Activated effector memory CD4-positive, alpha-beta T cell treated with anti-CD3 and anti-CD28 coated beads, Interleukin-2, amount 50 U/mL, for 16 hours (primary cell): Measurements from ENCODE around the gene AGTR2.
"Not testable (repeated sequence)": the region's sequence is repeated elsewhere in the genome, so short reads cannot be mapped to it uniquely, and the experiment has no call there.

Source experiments
- DNase-seq: peaks from one replicate; pipeline ENCODE4 v3.0.0-alpha.2; 2020

AGTR2 gene, protein sequence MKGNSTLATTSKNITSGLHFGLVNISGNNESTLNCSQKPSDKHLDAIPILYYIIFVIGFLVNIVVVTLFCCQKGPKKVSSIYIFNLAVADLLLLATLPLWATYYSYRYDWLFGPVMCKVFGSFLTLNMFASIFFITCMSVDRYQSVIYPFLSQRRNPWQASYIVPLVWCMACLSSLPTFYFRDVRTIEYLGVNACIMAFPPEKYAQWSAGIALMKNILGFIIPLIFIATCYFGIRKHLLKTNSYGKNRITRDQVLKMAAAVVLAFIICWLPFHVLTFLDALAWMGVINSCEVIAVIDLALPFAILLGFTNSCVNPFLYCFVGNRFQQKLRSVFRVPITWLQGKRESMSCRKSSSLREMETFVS

DNA sequence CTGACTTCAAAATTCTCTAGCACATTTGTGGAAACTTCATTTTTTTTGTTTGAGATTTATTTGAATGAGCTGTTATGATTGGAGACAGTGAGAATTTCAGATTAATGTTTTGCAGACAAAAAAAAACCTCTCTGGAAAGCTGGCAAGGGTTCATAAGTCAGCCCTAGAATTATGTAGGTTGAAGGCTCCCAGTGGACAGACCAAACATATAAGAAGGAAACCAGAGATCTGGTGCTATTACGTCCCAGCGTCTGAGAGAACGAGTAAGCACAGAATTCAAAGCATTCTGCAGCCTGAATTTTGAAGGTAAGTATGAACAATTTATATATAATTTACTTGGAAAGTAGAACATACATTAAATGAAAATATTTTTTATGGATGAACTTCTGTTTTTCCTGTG, at the start of gene AGTR2:
Gene AGTR2 (plus strand): TSS at position 234 of the 400 bp plus-strand sequence. CDS start 1,537 bp downstream, outside the sequence.
- DNase-seq, result no peak

DNA sequence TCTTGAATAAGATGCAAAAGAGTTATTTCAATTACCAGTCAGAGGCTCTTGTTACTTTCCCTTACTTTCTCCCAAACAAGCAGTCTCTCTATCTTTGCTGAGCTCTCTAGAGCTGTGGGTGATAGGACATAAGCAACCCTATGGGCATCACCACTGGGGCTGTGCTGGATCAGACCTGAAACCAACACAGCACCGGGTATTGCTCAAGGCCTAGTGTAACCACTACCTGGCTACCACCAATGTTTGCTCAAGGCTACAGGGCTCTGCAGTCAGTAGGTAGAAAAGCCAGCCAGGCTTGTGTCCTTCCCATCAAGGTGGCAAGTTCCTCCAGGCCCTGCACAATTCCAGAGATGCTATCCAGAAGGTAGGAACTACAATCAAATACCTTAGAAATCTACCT, 35.3 kb upstream of the AGTR2 start:
- DNase-seq, result no peak

DNA sequence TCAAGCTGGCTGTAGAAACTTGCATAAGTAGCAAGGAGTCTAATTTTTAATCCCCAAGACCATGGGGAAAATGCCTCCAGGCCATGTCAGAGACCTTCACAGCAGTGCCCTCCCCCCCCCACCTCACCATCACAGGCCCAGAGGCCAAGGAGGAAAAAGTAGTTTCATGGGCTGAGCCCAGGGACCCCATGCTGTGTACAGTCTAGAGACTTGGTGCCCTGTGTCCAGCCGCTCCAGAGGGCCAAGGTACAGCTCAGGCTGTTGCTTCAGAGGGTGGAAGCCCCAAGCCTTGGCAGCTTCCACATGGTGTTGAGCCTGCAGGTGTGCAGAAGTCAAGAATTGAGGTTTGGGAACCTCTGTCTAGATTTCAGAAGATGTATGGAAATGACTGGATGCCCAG, 29.3 kb upstream of the AGTR2 start:
- not testable (repeated sequence) for DNase-seq

DNA sequence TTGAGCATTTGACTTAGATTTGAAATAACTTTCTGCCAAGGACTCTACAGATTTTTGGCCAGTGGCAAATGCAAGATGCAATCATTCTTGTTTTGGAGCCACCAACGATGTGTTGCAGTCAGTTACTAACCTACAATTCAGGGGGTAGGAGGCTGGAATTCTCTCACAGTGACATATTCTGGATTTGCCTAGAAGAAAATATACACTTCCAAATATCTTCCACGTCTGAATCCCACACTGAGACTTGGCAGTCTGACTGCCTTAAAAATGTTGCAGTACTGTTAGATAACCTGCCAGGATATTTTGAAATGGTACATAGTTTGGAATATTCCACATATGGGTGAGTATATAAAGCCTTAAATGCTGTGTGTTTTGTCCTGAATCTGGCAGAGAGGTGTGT, 27.6 kb upstream of the AGTR2 start:
- DNase-seq, result no peak

DNA sequence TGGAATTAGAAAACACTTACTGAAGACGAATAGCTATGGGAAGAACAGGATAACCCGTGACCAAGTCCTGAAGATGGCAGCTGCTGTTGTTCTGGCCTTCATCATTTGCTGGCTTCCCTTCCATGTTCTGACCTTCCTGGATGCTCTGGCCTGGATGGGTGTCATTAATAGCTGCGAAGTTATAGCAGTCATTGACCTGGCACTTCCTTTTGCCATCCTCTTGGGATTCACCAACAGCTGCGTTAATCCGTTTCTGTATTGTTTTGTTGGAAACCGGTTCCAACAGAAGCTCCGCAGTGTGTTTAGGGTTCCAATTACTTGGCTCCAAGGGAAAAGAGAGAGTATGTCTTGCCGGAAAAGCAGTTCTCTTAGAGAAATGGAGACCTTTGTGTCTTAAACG, 2.4 kb downstream of the AGTR2 start:
- no peak for DNase-seq

DNA sequence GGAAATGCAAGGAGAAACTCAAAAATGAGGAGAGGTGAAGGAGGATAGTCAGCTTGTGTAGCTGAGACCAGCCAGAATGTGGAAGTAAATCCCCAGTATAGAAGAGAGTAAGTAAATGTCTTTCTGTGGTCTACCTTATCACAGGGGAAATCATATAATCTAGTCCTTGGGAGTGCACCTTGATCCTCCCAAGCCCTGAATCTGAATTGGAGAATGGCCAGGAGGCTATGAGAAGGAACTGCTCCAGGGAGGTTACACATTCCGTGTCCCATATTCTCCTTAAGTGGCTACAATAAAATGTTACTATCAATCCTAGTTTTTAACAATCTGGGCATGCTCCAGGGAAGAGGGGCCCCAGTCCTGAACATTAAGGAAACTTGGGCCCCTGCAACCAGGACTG, 10.8 kb downstream of the AGTR2 start:
- DNase-seq, result no peak

DNA sequence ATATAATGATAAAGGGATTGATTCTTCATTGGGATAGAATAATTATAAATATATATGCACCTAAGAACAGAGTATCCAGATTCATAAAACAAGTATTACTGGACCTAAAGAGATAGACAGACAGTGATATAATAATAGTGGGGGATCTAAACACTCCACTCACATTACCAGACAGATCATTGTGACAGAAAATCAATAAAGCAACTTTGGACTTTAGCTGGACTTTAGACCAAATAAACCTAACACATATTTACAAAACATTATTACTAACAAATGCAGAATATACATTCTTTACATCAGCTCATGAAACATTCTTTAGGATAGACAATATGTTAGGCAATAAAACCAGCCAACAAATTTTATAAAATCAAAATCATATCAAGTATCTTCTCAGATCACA, 14.6 kb downstream of the AGTR2 start:
- no peak for DNase-seq

DNA sequence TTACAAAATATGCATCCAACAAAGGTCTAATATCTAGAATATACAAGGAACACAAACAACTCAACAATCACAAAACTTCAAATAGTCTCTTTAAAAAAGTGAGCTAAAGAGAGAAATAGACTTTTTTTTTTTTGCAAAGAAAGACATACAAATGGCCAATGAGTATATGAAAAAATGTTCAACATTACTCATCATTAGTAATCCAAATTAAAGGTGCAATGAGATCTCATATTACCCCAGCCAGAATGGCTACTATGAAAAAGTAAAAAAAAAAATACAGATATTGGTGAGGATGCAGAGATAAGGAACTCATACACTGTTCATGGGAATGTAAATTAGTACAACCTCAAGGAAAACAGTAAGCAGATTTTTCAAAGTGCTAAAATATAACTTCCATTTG, 24.1 kb downstream of the AGTR2 start:
- DNase-seq, result no peak

DNA sequence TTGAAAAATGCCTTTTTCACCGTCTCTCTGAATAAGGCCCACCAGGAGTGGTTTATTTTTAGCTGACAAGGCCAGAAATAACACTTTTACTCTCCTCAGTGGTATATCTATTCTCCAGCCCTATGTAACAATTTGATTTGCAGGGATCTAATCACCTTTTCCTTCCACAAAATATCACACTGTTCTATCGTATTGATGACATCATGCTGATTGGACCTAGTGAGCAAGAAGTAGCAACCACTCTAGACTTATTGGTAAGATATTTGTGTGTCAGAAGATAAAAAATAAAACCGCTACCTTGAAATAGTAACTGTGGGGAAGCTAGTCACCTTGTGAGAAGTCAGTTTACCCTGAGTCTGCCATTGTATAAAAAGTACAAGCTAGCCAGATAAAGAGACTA, 27.7 kb downstream of the AGTR2 start:
- no peak for DNase-seq

DNA sequence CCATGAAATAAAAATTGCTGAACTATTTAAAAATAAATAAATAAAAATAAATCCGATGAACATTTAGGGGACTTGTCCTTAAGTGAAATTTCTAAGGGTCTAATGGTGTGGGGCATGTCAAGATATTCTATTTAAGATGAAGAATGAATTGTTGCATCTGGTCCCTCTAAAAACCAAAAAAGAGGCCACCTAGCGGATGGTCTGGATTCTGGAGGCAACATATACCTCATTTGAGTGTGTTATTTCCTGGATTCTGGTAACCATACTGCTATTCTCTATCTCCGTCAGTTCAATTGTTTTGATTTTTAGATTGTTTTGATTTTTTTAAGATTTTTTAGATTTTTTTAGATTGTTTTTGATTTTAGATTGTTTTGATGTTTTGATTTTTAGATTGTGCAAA, 28.3 kb downstream of the AGTR2 start:
- DNase-seq, result no peak

DNA sequence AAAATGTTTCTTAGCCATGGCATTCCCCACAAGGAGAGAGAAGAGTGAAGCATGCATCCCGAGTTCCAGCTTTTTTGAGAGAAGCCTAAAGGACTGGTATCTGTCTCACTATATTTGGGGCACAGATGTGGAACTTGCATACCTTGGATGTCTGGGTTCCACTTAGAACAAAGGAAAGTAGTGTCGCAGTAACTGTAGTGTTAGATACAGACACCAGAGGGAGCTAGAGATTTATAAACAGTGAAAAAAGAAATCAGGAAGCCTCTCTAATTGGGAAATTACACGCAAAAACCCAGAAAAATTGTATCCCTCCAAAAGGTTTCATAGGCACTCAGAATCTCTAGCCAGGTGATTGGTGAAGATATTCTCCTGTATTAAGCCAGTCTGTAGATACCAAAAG, 34.4 kb downstream of the AGTR2 start:
- no peak for DNase-seq

DNA sequence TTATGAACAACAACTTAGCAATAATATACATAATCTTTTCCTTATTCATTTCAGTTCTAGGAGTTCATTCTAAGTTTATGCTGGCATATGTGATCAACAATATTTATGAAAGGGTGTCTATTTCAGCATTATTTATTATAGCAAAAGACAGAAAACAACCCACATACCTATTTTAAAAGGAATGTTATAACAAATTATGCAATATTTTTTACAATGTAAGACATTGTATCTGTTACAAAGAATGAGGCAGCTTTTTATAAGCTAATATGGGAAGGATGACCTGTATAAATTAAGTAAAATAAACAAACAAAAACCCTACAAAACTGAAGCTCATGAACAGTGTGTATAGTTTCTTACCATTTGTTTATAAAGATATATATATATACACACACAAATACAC, 42.7 kb downstream of the AGTR2 start:
- no peak for DNase-seq

DNA sequence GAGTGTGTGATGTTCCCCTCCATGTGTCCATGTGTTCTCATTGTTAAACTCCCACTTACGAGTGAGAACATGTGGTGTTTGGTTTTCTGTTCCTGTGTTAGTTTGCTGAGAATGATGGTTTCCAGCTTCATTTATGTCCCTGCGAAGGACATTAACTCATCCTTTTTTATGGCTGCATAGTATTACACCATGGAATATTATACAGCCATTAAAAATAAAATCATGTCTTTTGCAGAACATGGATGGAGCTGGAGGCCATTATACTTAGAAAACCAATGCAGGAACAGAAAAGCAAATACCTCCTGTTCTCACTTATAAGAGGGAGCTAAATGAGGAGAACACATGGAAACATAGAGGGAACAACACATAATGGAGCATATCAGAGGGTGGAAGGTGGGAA, 46.5 kb downstream of the AGTR2 start:
- DNase-seq, result not testable (repeated sequence)
